ENCODE data around the gene TMCC1. TPM values are rescaled to one million over a fixed set of nuclear protein-coding genes. Genes with fewer than 3 reads are reported as not detected.

TMCC1 gene
- total and polyA plus RNA-seq, 2 donors (not counting 3 experiments of a cell fraction or from before 2014, with no cell fraction given), result 17.4 to 38.4 TPM

DNA sequence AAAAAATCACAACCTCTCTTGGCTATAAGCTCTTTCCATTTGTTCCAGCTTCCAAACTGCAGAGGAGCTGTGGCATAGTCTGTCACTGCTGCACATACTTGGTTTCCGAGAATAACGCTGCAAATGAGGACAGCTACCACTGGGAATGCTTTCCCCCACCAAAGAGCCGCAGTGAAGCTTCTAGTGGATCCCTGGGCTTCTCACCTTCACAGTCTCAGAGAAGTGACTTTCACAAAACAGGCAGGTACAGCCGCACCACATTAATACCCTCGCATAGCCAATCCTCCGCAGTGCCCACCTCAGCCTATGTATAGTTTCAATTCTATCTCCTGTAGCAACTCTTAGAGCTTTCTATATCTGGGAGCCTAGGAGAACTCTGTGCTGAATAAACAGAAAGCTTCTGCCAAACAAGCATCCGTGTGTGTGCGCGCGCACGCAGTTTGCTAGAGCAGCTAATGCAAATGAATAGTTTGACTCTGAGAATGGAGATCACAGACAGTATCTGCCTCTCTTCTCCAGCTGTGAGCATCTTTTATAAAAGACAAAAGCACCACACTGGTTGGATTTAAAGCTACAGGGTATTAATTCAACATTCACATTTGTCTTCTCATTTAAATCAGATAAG is 205.1 kb downstream of the TMCC1 start:
- peak; percentile 36 for DNase-seq (ENCODE audit: low read depth, low spot score)
- H3K36me3 ChIP-seq (ENCODE audit: control insufficient read depth in 2 of 2, extremely low read depth in 1 of 2, insufficient read depth in 2 of 2, low read length in 2 of 2), result no peaks in the 10 kb centered on the region
- no peaks in the 10 kb centered on the region for H3K9me3 ChIP-seq (replicated peaks; ENCODE audit: control insufficient read depth, insufficient read depth, low read length)
- ChIA-PET CTCF (interaction anchor here (1.0 to 1.2 kb wide), 4 partner anchors 9 to 36 kb away, joined by 3 to 4 read pairs (median 3); no protein-coding TSS in a partner anchor), POLR2A (no interaction called here)
- no peak overlapping the region for H3K9ac ChIP-seq (replicated peaks; ENCODE audit: extremely low read depth, insufficient read depth, low read length)
- no peaks in the 10 kb centered on the region for H3K79me2 ChIP-seq (ENCODE audit: control insufficient read depth, insufficient read depth, low read length)
- no peaks in the 10 kb centered on the region for H3K9me1 ChIP-seq (replicated peaks; ENCODE audit: control insufficient read depth, extremely low read depth, insufficient read depth, low read length)
- no peak overlapping the region for H3K4me2 ChIP-seq (ENCODE audit: insufficient read depth, low read length)
- BruUV-seq (replicated peaks), result no TSS peak
- no peaks in the 10 kb centered on the region for H3K4me1 ChIP-seq (ENCODE audit: control insufficient read depth, extremely low read depth, insufficient read depth, low read length)
- peaks cover 3% of the 10 kb centered on the region for H4K20me1 ChIP-seq (replicated peaks; ENCODE audit: control insufficient read depth, extremely low read depth, insufficient read depth, low read length)
- intact Hi-C loops (cut with micrococcal nuclease), result no loop called here
- no peak overlapping the region for H3K4me3 ChIP-seq (replicated peaks in 1 of 3; ENCODE audit: insufficient read depth in 1 of 3, low read depth in 1 of 3, low read length in 3 of 3)
- FAIRE-seq, result no peak
- no peak overlapping the region for H2AFZ ChIP-seq (ENCODE audit: low read depth, low read length)
- no peaks in the 10 kb centered on the region for H3K27me3 ChIP-seq (ENCODE audit: control insufficient read depth in 2 of 2, insufficient read depth in 2 of 2, low read length in 2 of 2)
- dilution Hi-C loops (cut with MboI; ENCODE audit: extremely low pct_ligation_motif_present, low sequenced_read_pairs), result no loop called here
- TF ChIP-seq POLR2A (IDR thresholded peaks at IDR 0.05; ENCODE audit: low read depth, low read length) (no peak), FOS (IDR thresholded peaks at IDR 0.05; ENCODE audit: borderline replicate concordance, insufficient read depth, low read length) (no peak), EZH2 (IDR thresholded peaks at IDR 0.05; ENCODE audit: borderline replicate concordance, low read depth, low read length, severe bottlenecking) (no peak), JUN (IDR thresholded peaks at IDR 0.05; ENCODE audit: borderline replicate concordance, insufficient read depth, insufficient read length, low read depth) (no peak), POLR2AphosphoS5 (IDR thresholded peaks at IDR 0.05; ENCODE audit: insufficient read depth, low read depth, low read length) (no peak), MYC (IDR thresholded peaks at IDR 0.05; ENCODE audit: low read depth, low read length) (no peak), GATA2 (IDR thresholded peaks at IDR 0.05; ENCODE audit: insufficient read depth, insufficient read length, low read depth, low read length) (no peak)
- TF ChIP-seq, protein P1, sequence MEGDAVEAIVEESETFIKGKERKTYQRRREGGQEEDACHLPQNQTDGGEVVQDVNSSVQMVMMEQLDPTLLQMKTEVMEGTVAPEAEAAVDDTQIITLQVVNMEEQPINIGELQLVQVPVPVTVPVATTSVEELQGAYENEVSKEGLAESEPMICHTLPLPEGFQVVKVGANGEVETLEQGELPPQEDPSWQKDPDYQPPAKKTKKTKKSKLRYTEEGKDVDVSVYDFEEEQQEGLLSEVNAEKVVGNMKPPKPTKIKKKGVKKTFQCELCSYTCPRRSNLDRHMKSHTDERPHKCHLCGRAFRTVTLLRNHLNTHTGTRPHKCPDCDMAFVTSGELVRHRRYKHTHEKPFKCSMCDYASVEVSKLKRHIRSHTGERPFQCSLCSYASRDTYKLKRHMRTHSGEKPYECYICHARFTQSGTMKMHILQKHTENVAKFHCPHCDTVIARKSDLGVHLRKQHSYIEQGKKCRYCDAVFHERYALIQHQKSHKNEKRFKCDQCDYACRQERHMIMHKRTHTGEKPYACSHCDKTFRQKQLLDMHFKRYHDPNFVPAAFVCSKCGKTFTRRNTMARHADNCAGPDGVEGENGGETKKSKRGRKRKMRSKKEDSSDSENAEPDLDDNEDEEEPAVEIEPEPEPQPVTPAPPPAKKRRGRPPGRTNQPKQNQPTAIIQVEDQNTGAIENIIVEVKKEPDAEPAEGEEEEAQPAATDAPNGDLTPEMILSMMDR (IDR thresholded peaks at IDR 0.05; ENCODE audit: extremely low read depth in 1 of 2, insufficient read depth in 1 of 2, low read depth in 1 of 2, low read length in 2 of 2), result no peak
- TF ChIP-seq, protein P2, sequence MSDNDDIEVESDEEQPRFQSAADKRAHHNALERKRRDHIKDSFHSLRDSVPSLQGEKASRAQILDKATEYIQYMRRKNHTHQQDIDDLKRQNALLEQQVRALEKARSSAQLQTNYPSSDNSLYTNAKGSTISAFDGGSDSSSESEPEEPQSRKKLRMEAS (IDR thresholded peaks at IDR 0.05; ENCODE audit: insufficient read depth, insufficient read length), result no peak
- no peak overlapping the region for H3K27ac ChIP-seq (ENCODE audit: insufficient read depth, low read depth, low read length)
